ENCODE data around the gene PSMG3.

GRCh38 chr7:1547777-1548437 lies 21.9 kb downstream of the PSMG3 start:
- no peak for TF ChIP-seq POLR2AphosphoS5 (IDR thresholded peaks at IDR 0.05)
- TF ChIP-seq, protein P1, sequence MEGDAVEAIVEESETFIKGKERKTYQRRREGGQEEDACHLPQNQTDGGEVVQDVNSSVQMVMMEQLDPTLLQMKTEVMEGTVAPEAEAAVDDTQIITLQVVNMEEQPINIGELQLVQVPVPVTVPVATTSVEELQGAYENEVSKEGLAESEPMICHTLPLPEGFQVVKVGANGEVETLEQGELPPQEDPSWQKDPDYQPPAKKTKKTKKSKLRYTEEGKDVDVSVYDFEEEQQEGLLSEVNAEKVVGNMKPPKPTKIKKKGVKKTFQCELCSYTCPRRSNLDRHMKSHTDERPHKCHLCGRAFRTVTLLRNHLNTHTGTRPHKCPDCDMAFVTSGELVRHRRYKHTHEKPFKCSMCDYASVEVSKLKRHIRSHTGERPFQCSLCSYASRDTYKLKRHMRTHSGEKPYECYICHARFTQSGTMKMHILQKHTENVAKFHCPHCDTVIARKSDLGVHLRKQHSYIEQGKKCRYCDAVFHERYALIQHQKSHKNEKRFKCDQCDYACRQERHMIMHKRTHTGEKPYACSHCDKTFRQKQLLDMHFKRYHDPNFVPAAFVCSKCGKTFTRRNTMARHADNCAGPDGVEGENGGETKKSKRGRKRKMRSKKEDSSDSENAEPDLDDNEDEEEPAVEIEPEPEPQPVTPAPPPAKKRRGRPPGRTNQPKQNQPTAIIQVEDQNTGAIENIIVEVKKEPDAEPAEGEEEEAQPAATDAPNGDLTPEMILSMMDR (IDR thresholded peaks at IDR 0.05), result no peak
